ENCODE measurements around the gene SPEF1.

DNA sequence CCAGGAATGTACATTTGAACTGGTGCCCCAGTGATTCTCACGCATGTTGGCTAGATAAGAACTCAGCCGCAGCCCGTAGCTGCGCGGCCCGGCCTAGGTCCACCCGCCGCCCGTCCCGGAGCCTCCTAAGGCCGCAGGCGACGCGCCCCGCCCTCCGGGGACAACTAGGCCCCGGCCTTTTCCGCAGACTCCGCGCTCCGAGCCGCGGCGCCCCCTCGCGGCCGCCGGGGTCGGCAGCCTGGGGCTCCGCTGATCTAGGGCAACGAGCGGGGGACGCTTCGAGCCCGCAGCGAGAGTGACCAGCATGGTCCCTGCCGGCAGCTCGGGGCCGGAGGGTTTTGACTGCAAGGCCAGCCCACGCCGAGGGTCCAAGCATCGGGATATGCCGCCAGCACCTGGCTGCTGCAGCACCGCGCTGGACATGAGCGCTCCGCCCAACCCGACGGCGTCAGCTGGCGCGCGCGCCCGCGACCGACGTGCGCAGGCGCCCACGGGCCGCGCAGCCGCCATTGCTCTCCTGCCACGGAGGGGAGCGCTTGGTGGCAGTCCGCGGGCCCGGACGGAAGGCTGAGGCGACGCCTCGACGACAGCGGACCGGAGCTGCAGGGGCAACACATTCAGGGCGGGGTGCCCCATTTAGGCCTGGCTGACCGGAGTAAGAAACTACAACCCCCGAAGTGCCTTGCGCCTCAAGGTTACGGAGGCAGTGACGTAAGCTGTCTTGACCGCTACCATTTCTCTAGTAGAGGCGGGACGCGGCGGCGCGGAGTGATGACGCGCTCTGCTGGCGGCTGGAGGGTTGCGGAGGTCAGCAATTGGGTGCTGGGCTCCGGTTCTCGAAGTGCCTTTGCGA lies 39.0 kb upstream of the SPEF1 start, which contains the start of gene AP5S1:
- TF ChIP-seq, protein P1, sequence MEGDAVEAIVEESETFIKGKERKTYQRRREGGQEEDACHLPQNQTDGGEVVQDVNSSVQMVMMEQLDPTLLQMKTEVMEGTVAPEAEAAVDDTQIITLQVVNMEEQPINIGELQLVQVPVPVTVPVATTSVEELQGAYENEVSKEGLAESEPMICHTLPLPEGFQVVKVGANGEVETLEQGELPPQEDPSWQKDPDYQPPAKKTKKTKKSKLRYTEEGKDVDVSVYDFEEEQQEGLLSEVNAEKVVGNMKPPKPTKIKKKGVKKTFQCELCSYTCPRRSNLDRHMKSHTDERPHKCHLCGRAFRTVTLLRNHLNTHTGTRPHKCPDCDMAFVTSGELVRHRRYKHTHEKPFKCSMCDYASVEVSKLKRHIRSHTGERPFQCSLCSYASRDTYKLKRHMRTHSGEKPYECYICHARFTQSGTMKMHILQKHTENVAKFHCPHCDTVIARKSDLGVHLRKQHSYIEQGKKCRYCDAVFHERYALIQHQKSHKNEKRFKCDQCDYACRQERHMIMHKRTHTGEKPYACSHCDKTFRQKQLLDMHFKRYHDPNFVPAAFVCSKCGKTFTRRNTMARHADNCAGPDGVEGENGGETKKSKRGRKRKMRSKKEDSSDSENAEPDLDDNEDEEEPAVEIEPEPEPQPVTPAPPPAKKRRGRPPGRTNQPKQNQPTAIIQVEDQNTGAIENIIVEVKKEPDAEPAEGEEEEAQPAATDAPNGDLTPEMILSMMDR (IDR thresholded peaks at IDR 0.05 in 4 of 5, conservative IDR thresholded peaks at IDR 0.05 in 1 of 5) = peak; percentile 92 to 100 (median 100)
- peak; percentile 43 to 60 for TF ChIP-seq POLR2A (IDR thresholded peaks at IDR 0.05)

Data from gastrocnemius medialis (tissue), 4 donors.